Subcutaneous adipose tissue (tissue), 4 donors: ENCODE data around the gene PXT1. TPM values are rescaled to one million over a fixed set of nuclear protein-coding genes. Genes with fewer than 3 reads are reported as not detected.

ENCODE experiments used
- total RNA-seq, 4 donors: library from RNA; depleted of rRNA; stranded (reverse); fragments of >200 nt; gene quantifications; one replicate each; pipeline ENCODE4 v1.1.0, GENCODE V29; 2016
- TF ChIP-seq, protein P1 (sequence below): fragments of 450-650 bp; IDR thresholded peaks from one replicate; pipeline ENCODE4 v1.5.1; 2016; ENCODE audit warnings: low read depth, mild to moderate bottlenecking, control low read depth, antibody characterized with exemption, moderate library complexity

PXT1 gene
- total RNA-seq, 4 donors from 2014 or later, result not detected

DNA sequence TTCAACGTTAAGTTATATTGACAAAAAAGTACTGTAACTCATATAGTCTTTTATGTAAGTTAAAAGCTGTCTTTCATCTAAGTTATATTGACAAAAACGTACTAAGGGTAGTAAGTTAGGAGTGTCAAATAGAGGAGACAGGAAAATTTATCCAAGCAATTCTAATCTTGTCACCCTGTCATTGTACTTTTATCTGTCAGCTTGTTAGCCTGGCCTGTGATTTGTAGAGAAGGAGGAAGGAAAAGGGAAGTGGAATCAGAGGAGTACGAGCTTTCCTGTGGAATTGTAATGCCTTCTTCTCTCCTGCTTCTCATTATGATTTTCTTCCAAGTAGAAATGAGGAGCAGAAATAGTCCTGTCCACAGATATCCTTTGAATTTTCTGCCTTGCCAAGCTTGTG, 19.0 kb upstream of the PXT1 start:
- TF ChIP-seq, protein P1, sequence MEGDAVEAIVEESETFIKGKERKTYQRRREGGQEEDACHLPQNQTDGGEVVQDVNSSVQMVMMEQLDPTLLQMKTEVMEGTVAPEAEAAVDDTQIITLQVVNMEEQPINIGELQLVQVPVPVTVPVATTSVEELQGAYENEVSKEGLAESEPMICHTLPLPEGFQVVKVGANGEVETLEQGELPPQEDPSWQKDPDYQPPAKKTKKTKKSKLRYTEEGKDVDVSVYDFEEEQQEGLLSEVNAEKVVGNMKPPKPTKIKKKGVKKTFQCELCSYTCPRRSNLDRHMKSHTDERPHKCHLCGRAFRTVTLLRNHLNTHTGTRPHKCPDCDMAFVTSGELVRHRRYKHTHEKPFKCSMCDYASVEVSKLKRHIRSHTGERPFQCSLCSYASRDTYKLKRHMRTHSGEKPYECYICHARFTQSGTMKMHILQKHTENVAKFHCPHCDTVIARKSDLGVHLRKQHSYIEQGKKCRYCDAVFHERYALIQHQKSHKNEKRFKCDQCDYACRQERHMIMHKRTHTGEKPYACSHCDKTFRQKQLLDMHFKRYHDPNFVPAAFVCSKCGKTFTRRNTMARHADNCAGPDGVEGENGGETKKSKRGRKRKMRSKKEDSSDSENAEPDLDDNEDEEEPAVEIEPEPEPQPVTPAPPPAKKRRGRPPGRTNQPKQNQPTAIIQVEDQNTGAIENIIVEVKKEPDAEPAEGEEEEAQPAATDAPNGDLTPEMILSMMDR, result no peak

DNA sequence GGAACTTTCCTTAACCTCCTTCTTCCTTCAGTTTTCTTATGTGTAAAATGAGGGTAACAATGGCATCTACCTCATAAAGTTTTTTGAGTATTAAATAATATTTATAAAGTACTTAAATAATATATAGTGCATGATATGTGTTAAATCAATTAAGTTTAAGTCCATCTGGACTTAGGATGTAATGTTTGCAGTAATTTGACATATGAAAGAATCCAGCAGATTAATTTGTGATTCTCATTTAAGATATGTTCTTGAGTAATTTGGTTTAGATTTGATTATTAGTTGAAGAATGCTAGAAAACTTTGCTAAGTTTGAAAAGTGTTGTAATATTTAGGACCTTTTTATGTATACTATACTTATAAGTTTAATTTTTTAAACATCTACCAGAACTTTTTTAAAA, 18.3 kb upstream of the PXT1 start:
- TF ChIP-seq, protein P1, result no peak

DNA sequence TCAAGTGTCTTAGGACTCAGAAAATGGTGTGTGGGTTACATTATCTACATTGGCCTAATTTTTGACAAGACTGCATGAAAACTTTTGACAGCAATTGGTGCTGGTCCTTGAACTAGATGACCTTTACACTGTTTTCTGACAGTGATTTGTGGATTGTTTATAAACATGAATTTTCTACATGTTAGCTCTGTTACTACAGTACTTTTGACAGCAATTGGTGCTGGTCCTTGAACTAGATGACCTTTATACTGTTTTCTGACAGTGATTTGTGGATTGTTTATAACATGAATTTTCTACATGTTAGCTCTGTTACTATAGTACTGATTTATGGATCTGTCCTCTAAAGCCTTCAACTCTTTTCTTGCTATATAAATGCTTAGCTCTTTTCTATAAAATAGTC, 16.8 kb upstream of the PXT1 start:
- TF ChIP-seq, protein P1, result no peak

DNA sequence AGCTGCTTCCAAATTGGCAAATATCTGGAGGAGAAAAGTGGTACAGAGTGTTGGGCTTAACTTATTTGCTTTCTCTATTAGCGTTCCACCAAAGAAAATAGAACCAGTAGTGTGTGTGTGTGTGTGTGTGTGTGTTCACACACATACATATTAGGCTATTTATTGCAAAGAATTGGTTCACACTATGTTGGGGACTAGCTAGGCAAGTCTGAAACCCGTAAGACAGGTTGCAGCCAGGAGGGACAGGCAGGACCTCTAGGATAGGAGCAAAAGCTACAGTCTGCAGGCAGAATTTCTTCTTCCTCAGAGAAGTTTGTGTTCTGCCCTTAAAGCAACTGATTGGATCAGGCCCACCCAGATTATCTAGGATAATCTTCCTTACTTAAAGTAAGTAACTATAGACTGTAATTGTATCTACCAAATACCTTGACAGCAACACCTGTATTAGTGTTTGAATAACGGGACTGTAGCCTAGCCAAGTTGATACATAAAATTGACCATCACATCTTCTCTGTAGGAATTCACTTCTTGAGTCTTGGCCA, 12.9 kb upstream of the PXT1 start:
- TF ChIP-seq, protein P1, result no peak

DNA sequence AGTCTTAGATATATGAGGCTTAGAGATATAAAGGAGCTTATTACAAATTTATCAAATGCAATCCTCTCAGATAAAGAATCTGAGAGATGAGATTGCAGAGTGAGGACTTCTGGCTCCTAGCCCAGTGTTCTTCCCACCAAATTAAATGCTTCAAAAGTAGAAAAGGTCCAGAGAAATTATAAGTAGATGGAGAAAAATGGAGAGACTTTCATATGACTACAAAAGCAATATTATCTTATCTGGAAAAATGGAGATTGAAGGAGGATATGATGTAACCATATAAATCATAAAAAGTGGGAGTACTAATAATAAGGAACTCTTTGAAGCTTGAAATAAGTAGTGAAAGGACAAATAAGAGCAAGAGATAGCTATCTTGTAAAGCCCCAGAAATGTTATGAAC, 3.0 kb upstream of the PXT1 start:
- TF ChIP-seq, protein P1, result no peak

DNA sequence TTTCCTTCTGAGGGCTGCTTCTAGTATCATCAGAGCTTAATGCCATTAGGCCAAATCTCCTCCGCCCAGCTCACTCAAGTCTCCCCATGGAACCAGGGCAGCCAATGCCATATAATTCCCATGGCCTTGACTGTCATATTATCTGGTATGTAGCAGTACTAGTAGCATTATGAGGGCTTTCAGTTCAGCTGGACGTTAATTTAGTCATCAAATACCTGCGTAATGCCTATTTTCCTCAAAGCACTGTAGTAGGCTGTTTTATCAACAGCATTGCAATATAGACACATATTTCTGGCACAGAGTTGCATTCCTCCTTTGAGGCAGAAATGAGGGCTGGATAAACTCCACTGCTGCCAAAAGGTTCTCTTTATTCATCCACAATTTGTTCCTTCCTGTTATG, 1.8 kb upstream of the PXT1 start:
- TF ChIP-seq, protein P1, result no peak

DNA sequence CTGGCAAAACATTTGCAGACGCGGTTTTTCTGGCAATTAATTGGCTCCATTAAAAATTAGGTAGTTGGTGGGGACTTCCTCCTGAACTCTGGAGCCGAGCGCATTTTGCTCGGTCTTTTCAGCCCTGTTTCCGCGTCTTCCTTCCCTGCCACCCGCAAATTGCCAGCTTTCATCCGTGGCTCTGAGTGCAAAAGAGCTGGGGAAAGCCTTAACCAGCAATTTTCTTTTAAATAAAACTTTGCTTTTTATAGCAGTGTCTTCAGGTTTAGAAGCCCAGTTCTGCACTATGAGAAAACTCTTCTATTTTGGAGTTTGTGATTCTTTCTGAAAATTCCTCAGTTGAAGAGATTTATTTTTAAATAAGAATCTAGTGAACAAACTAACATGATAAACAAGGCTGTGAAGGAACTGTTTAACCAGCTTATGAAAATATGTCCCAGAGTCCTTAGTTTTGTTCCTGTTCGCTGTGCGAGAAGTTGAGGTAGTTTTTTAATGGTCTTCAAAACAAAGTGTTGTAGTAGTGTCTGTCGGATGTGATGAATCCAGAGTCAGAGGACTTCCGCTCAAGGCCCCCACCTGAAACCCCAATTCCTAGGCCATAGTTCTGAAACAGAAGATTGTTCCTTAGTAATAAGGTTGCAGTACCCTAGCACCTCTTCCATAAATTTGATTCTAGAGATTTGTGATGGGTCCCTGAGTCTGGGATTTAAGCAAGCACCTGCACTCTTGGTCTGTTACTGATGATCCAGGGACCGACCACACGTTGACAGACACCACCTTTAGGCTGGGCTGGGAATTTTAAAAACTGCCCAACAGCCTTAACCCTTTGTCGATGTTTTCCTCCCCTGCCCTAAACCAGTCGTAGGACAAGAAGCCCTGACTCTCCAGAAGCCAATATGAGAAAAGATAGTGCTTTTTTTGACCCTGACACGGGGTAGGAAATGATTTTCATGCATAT, 1.1 kb upstream of the PXT1 start:
- TF ChIP-seq, protein P1, result no peak
